K562 (cell line): ENCODE data around the gene COL8A2. TPM values are rescaled to one million over a fixed set of nuclear protein-coding genes. Genes with fewer than 3 reads are reported as not detected.

Experiments
- DEAF1 ChIP-seq: fragments of 450-650 bp; formaldehyde crosslinking; IDR thresholded peaks from 2 replicates; pipeline ENCODE4 v1.4.0; 2020; ENCODE audit warnings: mild to moderate bottlenecking, moderate library complexity
- EWSR1 ChIP-seq: fragments of 450-650 bp; IDR thresholded peaks from 2 replicates; pipeline ENCODE4 v1.6.1; 2018; ENCODE audit warnings: borderline replicate concordance, mild to moderate bottlenecking, low read depth, moderate library complexity; ENCODE audit not compliant: partially characterized antibody
- GABPA ChIP-seq: fragments of 200-800 bp; sonication (Bioruptor generic); conservative IDR thresholded peaks from 2 replicates; pipeline ENCODE4 v1.6.1; 2016; ENCODE audit warnings: low read depth, missing genetic modification characterization, missing compliant biosample characterization
- GTF2E2 ChIP-seq: fragments of 200-800 bp; sonication (Bioruptor generic); IDR thresholded peaks from 2 replicates; pipeline ENCODE4 v1.6.1; 2016; ENCODE audit warnings: missing genetic modification characterization, missing compliant biosample characterization
- MECOM ChIP-seq: fragments of 250-450 bp; sonication (Bioruptor Pico); IDR thresholded peaks from 2 replicates; pipeline ENCODE4 v1.8.0; 2022; ENCODE audit warnings: inconsistent platforms
- NFXL1 ChIP-seq: fragments of 450-650 bp; formaldehyde crosslinking; IDR thresholded peaks from 2 replicates; pipeline ENCODE4 v1.4.0; 2021; ENCODE audit warnings: mild to moderate bottlenecking
- NUFIP1 ChIP-seq: fragments of 450-650 bp; IDR thresholded peaks from 2 replicates; pipeline ENCODE4 v1.6.1; 2018; ENCODE audit not compliant: partially characterized antibody
- PREB ChIP-seq: sonication (generic); formaldehyde crosslinking; IDR thresholded peaks from 2 replicates; pipeline ENCODE4 v1.8.1; 2023; ENCODE audit warnings: mild to moderate bottlenecking, missing genetic modification reagents
- RBM15 ChIP-seq: fragments of 200-400 bp; formaldehyde crosslinking; IDR thresholded peaks from 2 replicates; pipeline ENCODE4 v1.6.1; 2018; ENCODE audit warnings: mild to moderate bottlenecking, low read length, moderate library complexity; ENCODE audit not compliant: insufficient read depth
- SMAD4 ChIP-seq: fragments of 250-450 bp; sonication (Bioruptor Pico); conservative IDR thresholded peaks from 2 replicates; pipeline ENCODE4 v1.8.0; 2021; ENCODE audit warnings: inconsistent platforms, mild to moderate bottlenecking, moderate library complexity
- SMARCB1 ChIP-seq: IDR thresholded peaks from 2 replicates; pipeline ENCODE4 v1.6.1; 2011; ENCODE audit warnings: improper control_type of control experiment, low read depth; ENCODE audit not compliant: insufficient read length
- SREBF1 ChIP-seq: fragments of 150-350 bp; IDR thresholded peaks from 2 replicates; pipeline ENCODE4 v1.6.1; 2014; ENCODE audit warnings: antibody characterized with exemption, low read depth, low read length, borderline replicate concordance
- TRIM28 ChIP-seq: fragments of 450-650 bp; IDR thresholded peaks from 2 replicates; pipeline ENCODE4 v1.6.1; 2017
- ZNF143 ChIP-seq: sonication (generic); formaldehyde crosslinking; IDR thresholded peaks from 2 replicates; pipeline ENCODE4 v1.9.0; 2022; ENCODE audit warnings: mild to moderate bottlenecking, missing genetic modification reagents
- ZNF274 ChIP-seq: IDR thresholded peaks from 2 replicates; pipeline ENCODE4 v1.6.1; 2011; ENCODE audit warnings: low read depth, mild to moderate bottlenecking, low read length, moderate library complexity, borderline replicate concordance
- ZNF280A ChIP-seq: fragments of 450-650 bp; IDR thresholded peaks from 2 replicates; pipeline ENCODE4 v1.6.1; 2018; ENCODE audit warnings: mild to moderate bottlenecking, low read depth; ENCODE audit not compliant: partially characterized antibody
- ZNF644 ChIP-seq: fragments of 200-800 bp; sonication (Bioruptor generic); IDR thresholded peaks from 2 replicates; pipeline ENCODE4 v1.6.1; 2016; ENCODE audit warnings: low read depth, missing genetic modification characterization, missing compliant biosample characterization
- polyA plus RNA-seq, 8 experiments: library from polyadenylated mRNA; depleted of rRNA in 4 of 8; stranded (reverse) in 5 of 8; unstranded in 3 of 8; fragments of >200 nt; fragmentation: Nextera tagmentation in 2 of 8; fragmentation: Illumina TruSeq in 1 of 8; extraction: Ambion mirVana in 2 of 8; extraction: Trizol in 1 of 8; gene quantifications; 2 replicates each; pipeline versions ENCODE4 v1.2.1 to v1.2.3, GENCODE V29; 2011 to 2014; ENCODE audit warnings: inconsistent platforms in 1 of 8, missing spikeins in 1 of 8
- total RNA-seq, 7 experiments: library from RNA; depleted of rRNA in 6 of 7; stranded (reverse); fragments of >200 nt in 6 of 7; fragmentation: Illumina TruSeq in 2 of 7; extraction: Trizol in 2 of 7; gene quantifications; 2 replicates each; pipeline versions ENCODE4 v1.2.1 to v1.2.3, GENCODE V29; 2011 to 2021; ENCODE audit warnings: low replicate concordance in 1 of 7
- TF ChIP-seq, protein P1 (sequence below): fragments of 250-450 bp; sonication (Bioruptor Pico); IDR thresholded peaks from 2 replicates; pipeline ENCODE4 v1.4.0; 2020

Gene COL8A2
- total and polyA plus RNA-seq, 9 of the 15 experiments (the other 6 are each of a cell fraction or from before 2014, with no cell fraction given), result 0.03 to 0.14 (median 0.04) TPM; not detected in 5

DNA sequence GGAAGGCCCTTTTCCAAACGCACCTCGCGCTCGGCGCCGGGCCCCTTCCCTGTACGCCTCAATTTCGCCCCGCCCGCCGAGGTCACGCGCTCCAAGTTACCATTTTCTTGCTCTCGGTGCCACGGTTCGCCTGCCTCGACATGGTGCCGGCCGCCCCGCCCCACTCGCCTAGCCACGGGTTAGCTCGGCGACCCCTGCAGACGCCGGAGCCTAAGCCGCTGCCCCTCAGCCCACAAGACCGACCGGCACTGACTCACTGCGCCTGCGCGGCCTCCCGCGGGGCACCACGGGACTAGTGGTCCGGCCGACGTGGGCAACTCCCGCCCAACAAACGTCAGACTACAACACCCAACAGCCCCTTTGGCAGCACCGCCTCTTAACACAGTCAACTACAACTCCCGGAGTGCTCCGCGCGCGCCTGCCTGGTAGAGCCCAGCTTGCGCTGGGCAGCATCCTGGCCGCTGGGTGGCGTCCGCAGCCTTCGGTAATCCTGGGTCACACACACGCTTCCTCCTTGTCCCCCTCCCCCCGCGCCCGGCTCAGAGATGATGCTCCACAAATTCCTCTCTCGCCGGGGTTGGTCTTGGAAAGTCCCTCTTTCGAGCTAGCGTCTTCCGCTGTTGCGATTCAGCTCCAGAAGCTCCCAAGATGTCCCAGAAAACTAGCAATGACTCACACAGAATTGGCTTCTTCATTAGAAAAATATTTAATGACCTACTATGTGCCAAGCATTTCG, 24.4 kb upstream of the COL8A2 start, which contains the start of gene TRAPPC3 (continued):
- TF ChIP-seq DEAF1 (CRISPR knock-in tag) (peak; percentile 99), ZNF280A (no peak), TRIM28 (peak; percentile 26; the same call in 1 of the 2 replicates), ZNF644 (peak; percentile 86), NUFIP1 (no peak), SMARCB1 (no peak), RBM15 (no peak), ZNF274 (no peak), GTF2E2 (tag) (peak; percentile 75; the same call in 1 of the 2 replicates), SREBF1 (peak; percentile 10; the same call in 1 of the 2 replicates), ZNF143 (CRISPR knock-in tag) (peak; percentile 98), GABPA (peak; percentile 72), SMAD4 (CRISPR knock-in tag) (no peak; the same call in 1 of the 2 replicates), PREB (CRISPR knock-in tag) (no peak), MECOM (CRISPR knock-in tag) (no peak), NFXL1 (CRISPR knock-in tag) (no peak), EWSR1 (no peak)
- TF ChIP-seq, protein P1, sequence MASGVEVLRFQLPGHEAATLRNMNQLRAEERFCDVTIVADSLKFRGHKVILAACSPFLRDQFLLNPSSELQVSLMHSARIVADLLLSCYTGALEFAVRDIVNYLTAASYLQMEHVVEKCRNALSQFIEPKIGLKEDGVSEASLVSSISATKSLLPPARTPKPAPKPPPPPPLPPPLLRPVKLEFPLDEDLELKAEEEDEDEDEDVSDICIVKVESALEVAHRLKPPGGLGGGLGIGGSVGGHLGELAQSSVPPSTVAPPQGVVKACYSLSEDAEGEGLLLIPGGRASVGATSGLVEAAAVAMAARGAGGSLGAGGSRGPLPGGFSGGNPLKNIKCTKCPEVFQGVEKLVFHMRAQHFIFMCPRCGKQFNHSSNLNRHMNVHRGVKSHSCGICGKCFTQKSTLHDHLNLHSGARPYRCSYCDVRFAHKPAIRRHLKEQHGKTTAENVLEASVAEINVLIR (CRISPR knock-in tag), result peak; percentile 73
